Sigmoid colon (tissue), 4 donors: ENCODE measurements around the gene CARTPT.

Experiments
- EP300 ChIP-seq, 4 donors: sonication (generic); formaldehyde crosslinking; IDR thresholded peaks; one replicate each; pipeline ENCODE4 v1.6.1; 2017; ENCODE audit warnings: antibody characterized with exemption in 4 of 4
- POLR2AphosphoS5 ChIP-seq, 4 donors: sonication (generic); formaldehyde crosslinking; IDR thresholded peaks; one replicate each; pipeline ENCODE4 v1.6.1; 2017; ENCODE audit warnings: antibody characterized with exemption in 4 of 4
- TF ChIP-seq, protein P1 (sequence below), 4 experiments: fragments of 450-650 bp in 3 of 4; fragments of 200-600 bp in 1 of 4; IDR thresholded peaks; one replicate each; pipeline ENCODE4 v1.5.1; 2016 to 2019; ENCODE audit warnings: antibody characterized with exemption in 4 of 4, mild to moderate bottlenecking in 3 of 4, moderate library complexity in 2 of 4

DNA sequence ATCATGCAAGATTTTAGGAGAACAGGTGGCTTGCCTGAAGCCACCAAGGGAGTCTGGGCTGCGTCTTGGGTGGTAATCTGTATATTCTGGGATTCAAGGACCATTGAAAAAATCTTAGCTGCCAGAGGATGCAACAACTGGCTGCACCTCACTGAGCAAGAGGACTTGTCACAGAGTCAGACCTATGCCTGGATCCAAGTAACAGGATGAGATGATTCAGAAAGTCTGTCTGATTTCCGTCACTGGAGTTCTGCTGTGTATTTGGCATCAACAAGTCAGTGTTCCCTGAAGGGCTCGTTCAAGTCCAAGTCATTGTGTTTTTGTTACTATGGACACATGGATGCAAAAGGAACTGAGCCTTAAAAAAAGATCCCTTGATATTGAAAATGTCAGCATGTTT is 37.8 kb upstream of the CARTPT start:
- TF ChIP-seq, protein P1, sequence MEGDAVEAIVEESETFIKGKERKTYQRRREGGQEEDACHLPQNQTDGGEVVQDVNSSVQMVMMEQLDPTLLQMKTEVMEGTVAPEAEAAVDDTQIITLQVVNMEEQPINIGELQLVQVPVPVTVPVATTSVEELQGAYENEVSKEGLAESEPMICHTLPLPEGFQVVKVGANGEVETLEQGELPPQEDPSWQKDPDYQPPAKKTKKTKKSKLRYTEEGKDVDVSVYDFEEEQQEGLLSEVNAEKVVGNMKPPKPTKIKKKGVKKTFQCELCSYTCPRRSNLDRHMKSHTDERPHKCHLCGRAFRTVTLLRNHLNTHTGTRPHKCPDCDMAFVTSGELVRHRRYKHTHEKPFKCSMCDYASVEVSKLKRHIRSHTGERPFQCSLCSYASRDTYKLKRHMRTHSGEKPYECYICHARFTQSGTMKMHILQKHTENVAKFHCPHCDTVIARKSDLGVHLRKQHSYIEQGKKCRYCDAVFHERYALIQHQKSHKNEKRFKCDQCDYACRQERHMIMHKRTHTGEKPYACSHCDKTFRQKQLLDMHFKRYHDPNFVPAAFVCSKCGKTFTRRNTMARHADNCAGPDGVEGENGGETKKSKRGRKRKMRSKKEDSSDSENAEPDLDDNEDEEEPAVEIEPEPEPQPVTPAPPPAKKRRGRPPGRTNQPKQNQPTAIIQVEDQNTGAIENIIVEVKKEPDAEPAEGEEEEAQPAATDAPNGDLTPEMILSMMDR (IDR thresholded peaks at IDR 0.05), result no peak
- TF ChIP-seq POLR2AphosphoS5 (IDR thresholded peaks at IDR 0.05), result no peak
- no peak for TF ChIP-seq EP300 (IDR thresholded peaks at IDR 0.05)
